HCT116 (cell line): ENCODE measurements around the gene SORCS2. TPM values are rescaled to one million over a fixed set of nuclear protein-coding genes. Genes with fewer than 3 reads are reported as not detected.

Experiments used
- ATAC-seq: fragments of 200-7000 bp; cut with Tn5 transposase; 2 replicates; pipeline ENCODE4 v1.9.1; 2020; ENCODE audit warnings: mild to moderate bottlenecking, moderate library complexity
- BruUV-seq: library from RNA; stranded (reverse); fragments of 400-500 nt; replicated peaks from 2 replicates; lab custom pipeline; 2021; lab: Mats Ljungman, UMichigan
- CTCF ChIA-PET: fragments of 300-600 bp; sonication (Branson Sonifier 250); formaldehyde crosslinking; loops from one replicate; lab custom pipeline; 2021; ENCODE audit warnings: antibody characterized with exemption; lab: Charles Lee
- POLR2A ChIA-PET: fragments of 300-600, 350-600 bp; sonication (Branson Sonifier 250); formaldehyde crosslinking; loops from one replicate; lab custom pipeline; 2021; ENCODE audit warnings: antibody characterized with exemption; lab: Charles Lee
- RAD21 ChIA-PET, 2 experiments: fragments of 300-600 bp; sonication (Branson Sonifier 250); formaldehyde crosslinking; loops; one replicate each; lab custom pipeline; 2023; ENCODE audit warnings: low total read pairs in 2 of 2; ENCODE audit not compliant: uncharacterized antibody in 2 of 2, unreplicated experiment in 2 of 2, low non-redundant PET in 1 of 2; lab: Charles Lee
- DNase-seq: peaks from one replicate; pipeline ENCODE4 v3.0.0-alpha.2; 2010; ENCODE audit warnings: low read depth, low spot score
- H2AFZ ChIP-seq: fragments of 200-600 bp; shearing (Covaris generic), sonication (generic); 2 replicates; pipeline ENCODE4 v1.6.1; 2017; ENCODE audit warnings: low read depth, mixed run types, mixed read lengths, antibody characterized with exemption, low read length; ENCODE audit not compliant: poor library complexity, severe bottlenecking
- H3K27ac ChIP-seq: 2 replicates; pipeline ENCODE4 v1.5.1; 2012; ENCODE audit warnings: low read depth, low read length
- H3K27me3 ChIP-seq: fragments of 200-600 bp; sonication (generic); 2 replicates; pipeline ENCODE4 v1.6.1; 2016; ENCODE audit warnings: mixed run types, low read length, mixed read lengths; ENCODE audit not compliant: insufficient read depth
- H3K36me3 ChIP-seq, 2 experiments: fragments of 200-500 bp in 1 of 2; fragments of 200-600 bp in 1 of 2; sonication (Bioruptor generic) in 1 of 2; sonication (generic) in 1 of 2; 2 replicates each; pipeline versions ENCODE4 v1.5.1 to v1.6.1; 2014 to 2016; ENCODE audit warnings: low read length in 2 of 2, inconsistent platforms in 1 of 2, mixed read lengths in 1 of 2, mixed run types in 1 of 2; ENCODE audit not compliant: insufficient read depth in 2 of 2, control insufficient read depth in 1 of 2
- H3K4me1 ChIP-seq, 2 experiments: fragments of 200-600 bp in 1 of 2; sonication (generic) in 1 of 2; 2 replicates each; pipeline versions ENCODE4 v1.5.1 to v1.6.1; 2012 to 2017; ENCODE audit warnings: low read length in 2 of 2, inconsistent platforms in 1 of 2, mild to moderate bottlenecking in 1 of 2, mixed read lengths in 1 of 2, mixed run types in 1 of 2, moderate library complexity in 1 of 2; ENCODE audit not compliant: insufficient read depth in 2 of 2, control insufficient read depth in 1 of 2
- H3K4me2 ChIP-seq: fragments of 200-600 bp; sonication (generic); 2 replicates; pipeline ENCODE4 v1.6.1; 2017; ENCODE audit warnings: mixed run types, low read length, mixed read lengths
- H3K4me3 ChIP-seq, 2 experiments: fragments of 200-600 bp in 1 of 2; sonication (generic) in 1 of 2; replicated peaks in 1 of 2; 2 replicates each; pipeline ENCODE4 v1.5.1; 2011 to 2016; ENCODE audit warnings: low read length in 2 of 2, control low read depth in 1 of 2, low read depth in 1 of 2, mild to moderate bottlenecking in 1 of 2, mixed read lengths in 1 of 2, mixed run types in 1 of 2
- H3K79me2 ChIP-seq: fragments of 200-600 bp; sonication (generic); 2 replicates; pipeline ENCODE4 v1.6.1; 2017; ENCODE audit warnings: mild to moderate bottlenecking, mixed run types, low read length, moderate library complexity, mixed read lengths; ENCODE audit not compliant: insufficient read depth
- H3K9ac ChIP-seq: fragments of 200-600 bp; sonication (generic); 2 replicates; pipeline ENCODE4 v1.6.1; 2016; ENCODE audit warnings: low read length, mixed read lengths
- H3K9me2 ChIP-seq: fragments of 200-600 bp; sonication (generic), shearing (Covaris generic); 2 replicates; pipeline ENCODE4 v1.6.1; 2017; ENCODE audit warnings: mixed run types, mild to moderate bottlenecking, moderate library complexity; ENCODE audit not compliant: insufficient read depth
- H3K9me3 ChIP-seq, 2 experiments: fragments of 200-500 bp in 1 of 2; fragments of 200-600 bp in 1 of 2; sonication (Bioruptor generic) in 1 of 2; sonication (generic) in 1 of 2; 2 replicates each; pipeline ENCODE4 v1.6.1; 2014 to 2017; ENCODE audit warnings: low read length in 2 of 2, mixed read lengths in 2 of 2, inconsistent platforms in 1 of 2, low read depth in 1 of 2, mild to moderate bottlenecking in 1 of 2, mixed run types in 1 of 2, moderate library complexity in 1 of 2; ENCODE audit not compliant: control insufficient read depth in 1 of 2, insufficient read depth in 1 of 2
- H4K20me1 ChIP-seq: fragments of 200-600 bp; sonication (generic), shearing (Covaris generic); 2 replicates; pipeline ENCODE4 v1.6.1; 2017; ENCODE audit warnings: mixed run types, mild to moderate bottlenecking, moderate library complexity; ENCODE audit not compliant: insufficient read depth
- ATF3 ChIP-seq: IDR thresholded peaks from 2 replicates; pipeline ENCODE4 v1.6.1; 2012
- CEBPB ChIP-seq: IDR thresholded peaks from 2 replicates; pipeline ENCODE4 v1.6.1; 2012; ENCODE audit warnings: low read depth
- CTCF ChIP-seq, 3 experiments: fragments of 200-600 bp in 1 of 3; sonication (generic) in 1 of 3; IDR thresholded peaks in 2 of 3; conservative IDR thresholded peaks in 1 of 3; 2 replicates each; pipeline ENCODE4 v1.5.1; 2012 to 2017; ENCODE audit warnings: low read depth in 2 of 3, low read length in 2 of 3, antibody characterized with exemption in 1 of 3, borderline replicate concordance in 1 of 3, control low read depth in 1 of 3, mild to moderate bottlenecking in 1 of 3, mixed read lengths in 1 of 3, mixed run types in 1 of 3, moderate library complexity in 1 of 3; ENCODE audit not compliant: insufficient read depth in 1 of 3
- ELF1 ChIP-seq: IDR thresholded peaks from 2 replicates; pipeline ENCODE4 v1.6.1; 2012; ENCODE audit warnings: low read depth, borderline replicate concordance
- FOSL1 ChIP-seq: IDR thresholded peaks from 2 replicates; pipeline ENCODE4 v1.6.1; 2012; ENCODE audit warnings: low read depth
- JUND ChIP-seq: IDR thresholded peaks from 2 replicates; pipeline ENCODE4 v1.6.1; 2012
- POLR2AphosphoS5 ChIP-seq: IDR thresholded peaks from 2 replicates; pipeline ENCODE4 v1.6.1; 2011; ENCODE audit warnings: mild to moderate bottlenecking, low read depth, low read length, moderate library complexity
- RAD21 ChIP-seq: IDR thresholded peaks from 2 replicates; pipeline ENCODE4 v1.6.1; 2012; ENCODE audit warnings: low read depth, mild to moderate bottlenecking
- SIN3A ChIP-seq: IDR thresholded peaks from 2 replicates; pipeline ENCODE4 v1.6.1; 2012; ENCODE audit warnings: low read depth
- SP1 ChIP-seq: IDR thresholded peaks from 2 replicates; pipeline ENCODE4 v1.6.1; 2012; ENCODE audit warnings: low read depth
- SRF ChIP-seq: IDR thresholded peaks from 2 replicates; pipeline ENCODE4 v1.6.1; 2012; ENCODE audit warnings: low read depth
- TCF7L2 ChIP-seq: IDR thresholded peaks from 2 replicates; pipeline ENCODE4 v1.7.0; 2011; ENCODE audit warnings: borderline replicate concordance, inconsistent platforms; ENCODE audit not compliant: insufficient read depth, insufficient read length; ENCODE audit errors: extremely low read depth
- YY1 ChIP-seq: IDR thresholded peaks from 2 replicates; pipeline ENCODE4 v1.6.1; 2011; ENCODE audit warnings: low read length, low read depth, moderate library complexity, mild to moderate bottlenecking; ENCODE audit not compliant: insufficient replicate concordance; ENCODE audit errors: extremely low read depth
- ZBTB33 ChIP-seq: IDR thresholded peaks from 2 replicates; pipeline ENCODE4 v1.6.1; 2011; ENCODE audit warnings: mild to moderate bottlenecking, low read length, moderate library complexity; ENCODE audit not compliant: insufficient replicate concordance; ENCODE audit errors: extremely low read depth
- ZFX ChIP-seq: fragments of 450-650 bp; IDR thresholded peaks from 2 replicates; pipeline ENCODE4 v1.6.1; 2017
- intact Hi-C: fragments of 100-400 bp; cut with micrococcal nuclease; formaldehyde crosslinking; loops from 2 replicates; pipeline ENCODE4 v1.10.0; 2022
- total RNA-seq: library from RNA; stranded (reverse); gene quantifications from one replicate; pipeline ENCODE4 v1.2.1, GENCODE V29; 2021; ENCODE audit not compliant: unreplicated experiment
- TF ChIP-seq, protein P1 (sequence below): IDR thresholded peaks from 2 replicates; pipeline ENCODE4 v1.6.1; 2012; ENCODE audit warnings: low read depth
- TF ChIP-seq, protein P2 (sequence below): IDR thresholded peaks from 2 replicates; pipeline ENCODE4 v1.6.1; 2012

The SORCS2 gene
- total RNA-seq, 1 experiment from 2014 or later: 0.37 TPM

- no peak overlapping the region for H3K4me2 ChIP-seq
- no peak overlapping the region for H3K9ac ChIP-seq
- no peaks in the 10 kb centered on the region for H3K79me2 ChIP-seq
- H3K27ac ChIP-seq: no peak overlapping the region
- POLR2A ChIA-PET: no interaction called here
- ATAC-seq: no peak
- no peaks in the 10 kb centered on the region for H3K27me3 ChIP-seq
- H3K4me1 ChIP-seq: no peaks in the 10 kb centered on the region
- no peaks in the 10 kb centered on the region for H3K9me3 ChIP-seq
- no peak overlapping the region for H3K4me3 ChIP-seq
- H4K20me1 ChIP-seq: no peaks in the 10 kb centered on the region
- TF ChIP-seq CEBPB (no peak), ELF1 (no peak), ZBTB33 (no peak), SIN3A (no peak), TCF7L2 (no peak), ZFX (no peak), CTCF (IDR thresholded peaks at IDR 0.05 in 2 of 3, conservative IDR thresholded peaks at IDR 0.05 in 1 of 3; ENCODE audit: borderline replicate concordance in 1 of 3, insufficient read depth in 1 of 3, low read depth in 2 of 3, low read length in 2 of 3) (no peak), SP1 (no peak), JUND (no peak), RAD21 (no peak), SRF (no peak), YY1 (no peak), POLR2AphosphoS5 (no peak), FOSL1 (no peak), ATF3 (no peak)
- TF ChIP-seq, protein P1, sequence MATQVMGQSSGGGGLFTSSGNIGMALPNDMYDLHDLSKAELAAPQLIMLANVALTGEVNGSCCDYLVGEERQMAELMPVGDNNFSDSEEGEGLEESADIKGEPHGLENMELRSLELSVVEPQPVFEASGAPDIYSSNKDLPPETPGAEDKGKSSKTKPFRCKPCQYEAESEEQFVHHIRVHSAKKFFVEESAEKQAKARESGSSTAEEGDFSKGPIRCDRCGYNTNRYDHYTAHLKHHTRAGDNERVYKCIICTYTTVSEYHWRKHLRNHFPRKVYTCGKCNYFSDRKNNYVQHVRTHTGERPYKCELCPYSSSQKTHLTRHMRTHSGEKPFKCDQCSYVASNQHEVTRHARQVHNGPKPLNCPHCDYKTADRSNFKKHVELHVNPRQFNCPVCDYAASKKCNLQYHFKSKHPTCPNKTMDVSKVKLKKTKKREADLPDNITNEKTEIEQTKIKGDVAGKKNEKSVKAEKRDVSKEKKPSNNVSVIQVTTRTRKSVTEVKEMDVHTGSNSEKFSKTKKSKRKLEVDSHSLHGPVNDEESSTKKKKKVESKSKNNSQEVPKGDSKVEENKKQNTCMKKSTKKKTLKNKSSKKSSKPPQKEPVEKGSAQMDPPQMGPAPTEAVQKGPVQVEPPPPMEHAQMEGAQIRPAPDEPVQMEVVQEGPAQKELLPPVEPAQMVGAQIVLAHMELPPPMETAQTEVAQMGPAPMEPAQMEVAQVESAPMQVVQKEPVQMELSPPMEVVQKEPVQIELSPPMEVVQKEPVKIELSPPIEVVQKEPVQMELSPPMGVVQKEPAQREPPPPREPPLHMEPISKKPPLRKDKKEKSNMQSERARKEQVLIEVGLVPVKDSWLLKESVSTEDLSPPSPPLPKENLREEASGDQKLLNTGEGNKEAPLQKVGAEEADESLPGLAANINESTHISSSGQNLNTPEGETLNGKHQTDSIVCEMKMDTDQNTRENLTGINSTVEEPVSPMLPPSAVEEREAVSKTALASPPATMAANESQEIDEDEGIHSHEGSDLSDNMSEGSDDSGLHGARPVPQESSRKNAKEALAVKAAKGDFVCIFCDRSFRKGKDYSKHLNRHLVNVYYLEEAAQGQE: no peak
- TF ChIP-seq, protein P2, sequence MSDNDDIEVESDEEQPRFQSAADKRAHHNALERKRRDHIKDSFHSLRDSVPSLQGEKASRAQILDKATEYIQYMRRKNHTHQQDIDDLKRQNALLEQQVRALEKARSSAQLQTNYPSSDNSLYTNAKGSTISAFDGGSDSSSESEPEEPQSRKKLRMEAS: no peak
- TF ChIP-seq, all 23 proteins: peak for 0
- RAD21 ChIA-PET: no interaction called here
- no peak overlapping the region for H2AFZ ChIP-seq
- no peaks in the 10 kb centered on the region for H3K9me2 ChIP-seq
- peaks cover 0 to under 1% of the 10 kb centered on the region in 2 experiments; a peak in 1 of 4 replicates for H3K36me3 ChIP-seq
- no TSS peak for BruUV-seq
- intact Hi-C loops: no loop called here
- no peak for DNase-seq
- CTCF ChIA-PET: interaction anchor here (2.2 kb wide), 1 partner anchor 13 kb away, joined by 11 read pairs; no protein-coding TSS in a partner anchor
Measured at GRCh38 chr4:7790999-7791398, 598.7 kb downstream of the SORCS2 start.
